ENCODE data around the gene SELL.
"Not testable (repeated sequence)": the region's sequence is repeated elsewhere in the genome, so short reads cannot be mapped to it uniquely, and the experiment has no call there.

The SELL gene

DNA sequence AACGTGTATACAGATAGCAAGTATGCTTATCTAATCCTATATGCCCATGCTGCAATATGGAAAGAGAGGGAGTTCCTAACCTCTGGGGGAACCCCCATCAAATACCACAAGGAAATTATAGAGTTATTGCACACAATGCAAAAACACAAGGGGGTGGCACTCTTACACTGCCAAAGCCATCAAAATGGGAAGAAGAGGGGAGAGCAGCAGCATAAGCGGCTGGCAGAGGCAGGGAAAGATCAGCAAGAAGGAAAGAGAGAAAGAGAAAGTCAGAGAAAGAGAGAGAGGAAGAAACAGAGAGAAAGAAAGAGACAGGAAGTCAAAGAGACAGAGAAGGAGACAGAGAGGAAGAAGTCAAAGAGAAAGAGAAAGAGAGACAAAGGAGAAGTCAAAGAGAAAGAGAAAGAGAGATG, 44.2 kb downstream of the SELL start:
- H3K27me3 ChIP-seq (ENCODE audit: insufficient read depth, low read length); H2AFZ ChIP-seq (ENCODE audit: low read length); H3K4me1 ChIP-seq (ENCODE audit: insufficient read depth, low read length, severe bottlenecking); H3F3A ChIP-seq (ENCODE audit: insufficient read depth, low read length); H3K36me3 ChIP-seq (ENCODE audit: insufficient read depth, low read length); H3K9me3 ChIP-seq (ENCODE audit: low read length); H4K20me1 ChIP-seq (ENCODE audit: insufficient read depth, low read length); H3K9ac ChIP-seq (ENCODE audit: low read length); H3K4me3 ChIP-seq (ENCODE audit: low read depth, low read length, poor library complexity, severe bottlenecking); H3K4me2 ChIP-seq (ENCODE audit: low read length); H3K9me2 ChIP-seq (ENCODE audit: low read depth, low read length); H3K79me2 ChIP-seq (ENCODE audit: insufficient read depth, low read length); H3K27ac ChIP-seq (ENCODE audit: low read depth, low read length, poor library complexity, severe bottlenecking): not testable (repeated sequence)

DNA sequence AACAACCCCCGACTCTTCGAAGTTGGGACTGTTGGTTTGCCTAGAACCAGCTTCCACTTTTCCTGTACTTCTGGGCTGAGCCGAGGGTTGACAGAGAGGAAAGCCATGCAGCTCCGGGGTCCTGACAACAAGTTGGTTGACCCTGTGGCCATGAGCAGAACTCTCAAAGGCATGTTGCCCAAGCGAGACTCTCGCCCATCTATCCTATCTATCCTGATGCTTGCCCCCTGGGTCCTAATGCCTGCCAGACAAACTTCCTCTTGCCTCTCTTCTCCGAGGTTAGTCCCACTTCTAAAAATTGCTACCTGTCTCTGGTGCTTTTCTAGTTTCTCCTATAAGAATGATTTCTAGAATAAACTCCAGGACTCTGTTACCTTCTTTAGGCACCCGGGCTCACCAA, 48.7 kb downstream of the SELL start:
- not testable (repeated sequence) for H3K36me3 ChIP-seq (ENCODE audit: insufficient read depth, low read length); H3K27me3 ChIP-seq (ENCODE audit: insufficient read depth, low read length); H3K4me1 ChIP-seq (ENCODE audit: insufficient read depth, low read length, severe bottlenecking); H3F3A ChIP-seq (ENCODE audit: insufficient read depth, low read length); H3K9me2 ChIP-seq (ENCODE audit: low read depth, low read length); H3K4me2 ChIP-seq (ENCODE audit: low read length); H3K79me2 ChIP-seq (ENCODE audit: insufficient read depth, low read length); H3K27ac ChIP-seq (ENCODE audit: low read depth, low read length, poor library complexity, severe bottlenecking); H4K20me1 ChIP-seq (ENCODE audit: insufficient read depth, low read length); H3K4me3 ChIP-seq (ENCODE audit: low read depth, low read length, poor library complexity, severe bottlenecking); H3K9me3 ChIP-seq (ENCODE audit: low read length); H2AFZ ChIP-seq (ENCODE audit: low read length); H3K9ac ChIP-seq (ENCODE audit: low read length)

DNA sequence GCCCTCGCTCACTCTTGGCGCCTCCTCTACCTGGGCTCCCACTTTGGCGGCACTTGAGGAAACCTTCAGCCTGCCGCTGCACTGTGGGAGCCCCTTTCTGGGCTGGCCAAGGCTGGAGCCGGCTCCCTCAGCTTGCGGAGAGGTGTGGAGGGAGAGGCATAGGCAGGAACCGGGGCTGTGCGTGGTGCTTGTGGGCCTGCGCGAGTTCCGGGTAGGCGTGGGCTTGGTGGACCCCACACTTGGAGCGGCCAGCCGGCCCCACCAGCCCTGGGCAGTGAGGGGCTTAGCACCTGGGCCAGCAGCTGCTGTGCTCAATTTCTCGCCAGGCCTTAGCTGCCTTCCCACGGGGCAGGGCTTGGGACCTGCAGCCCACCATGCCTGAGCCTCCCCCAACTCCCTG, 50.4 kb downstream of the SELL start:
- not testable (repeated sequence) for H3K4me3 ChIP-seq (ENCODE audit: low read depth, low read length, poor library complexity, severe bottlenecking); H3F3A ChIP-seq (ENCODE audit: insufficient read depth, low read length); H4K20me1 ChIP-seq (ENCODE audit: insufficient read depth, low read length); H3K9me3 ChIP-seq (ENCODE audit: low read length); H2AFZ ChIP-seq (ENCODE audit: low read length); H3K4me2 ChIP-seq (ENCODE audit: low read length); H3K79me2 ChIP-seq (ENCODE audit: insufficient read depth, low read length); H3K27me3 ChIP-seq (ENCODE audit: insufficient read depth, low read length); H3K9ac ChIP-seq (ENCODE audit: low read length); H3K4me1 ChIP-seq (ENCODE audit: insufficient read depth, low read length, severe bottlenecking); H3K27ac ChIP-seq (ENCODE audit: low read depth, low read length, poor library complexity, severe bottlenecking); H3K36me3 ChIP-seq (ENCODE audit: insufficient read depth, low read length); H3K9me2 ChIP-seq (ENCODE audit: low read depth, low read length)

DNA sequence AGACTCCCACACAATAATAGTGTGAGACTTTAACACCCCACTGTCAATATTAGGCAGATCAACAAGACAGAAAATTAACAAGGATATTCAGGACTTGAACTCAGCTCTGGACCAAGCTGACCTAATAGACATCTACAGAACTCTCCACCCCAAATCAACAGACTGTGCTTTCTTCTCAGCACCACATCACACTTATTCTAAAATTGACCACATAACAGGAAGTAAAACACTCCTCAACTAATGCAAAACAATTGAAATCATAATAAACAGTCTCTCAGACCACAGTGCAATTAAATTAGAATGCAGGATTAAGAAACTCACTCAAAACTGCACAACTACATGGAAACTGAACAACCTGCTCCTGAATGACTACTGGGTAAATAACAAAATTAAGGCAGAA, 52.6 kb downstream of the SELL start:
- not testable (repeated sequence) for H3K27ac ChIP-seq (ENCODE audit: low read depth, low read length, poor library complexity, severe bottlenecking); H3K9me2 ChIP-seq (ENCODE audit: low read depth, low read length); H3K9ac ChIP-seq (ENCODE audit: low read length); H3K4me2 ChIP-seq (ENCODE audit: low read length); H4K20me1 ChIP-seq (ENCODE audit: insufficient read depth, low read length); H3K4me3 ChIP-seq (ENCODE audit: low read depth, low read length, poor library complexity, severe bottlenecking); H3K9me3 ChIP-seq (ENCODE audit: low read length); H2AFZ ChIP-seq (ENCODE audit: low read length); H3K36me3 ChIP-seq (ENCODE audit: insufficient read depth, low read length); H3K4me1 ChIP-seq (ENCODE audit: insufficient read depth, low read length, severe bottlenecking); H3F3A ChIP-seq (ENCODE audit: insufficient read depth, low read length); H3K27me3 ChIP-seq (ENCODE audit: insufficient read depth, low read length); H3K79me2 ChIP-seq (ENCODE audit: insufficient read depth, low read length)

DNA sequence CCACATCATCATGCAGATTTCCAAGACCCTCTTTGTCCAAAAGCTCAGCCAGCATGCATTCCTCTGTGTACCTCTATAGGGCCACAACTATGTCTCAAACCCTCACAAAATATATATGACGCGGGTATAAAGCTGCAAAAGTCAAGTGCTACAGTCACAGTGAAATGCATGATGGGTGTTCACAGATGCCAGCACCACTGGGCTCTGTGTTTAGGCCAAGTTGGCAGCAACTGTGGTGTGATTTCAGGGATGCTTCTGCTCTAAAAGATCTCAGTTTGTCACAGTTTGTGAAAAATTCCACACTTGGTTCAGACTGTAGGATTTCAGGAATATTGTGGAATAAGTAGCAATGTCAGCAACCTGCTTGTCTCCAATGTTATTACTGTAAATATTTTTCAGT, 57.5 kb downstream of the SELL start:
- Histone ChIP-seq H3K4me2 (ENCODE audit: low read length) (no peak overlapping the region), H3F3A (ENCODE audit: insufficient read depth, low read length) (no peaks in the 10 kb centered on the region), H3K9ac (ENCODE audit: low read length) (no peak overlapping the region), H3K36me3 (ENCODE audit: insufficient read depth, low read length) (no peaks in the 10 kb centered on the region), H3K9me2 (ENCODE audit: low read depth, low read length) (no peaks in the 10 kb centered on the region), H3K9me3 (ENCODE audit: low read length) (no peaks in the 10 kb centered on the region), H3K27ac (ENCODE audit: low read depth, low read length, poor library complexity, severe bottlenecking) (no peak overlapping the region), H3K79me2 (ENCODE audit: insufficient read depth, low read length) (no peaks in the 10 kb centered on the region), H3K4me3 (ENCODE audit: low read depth, low read length, poor library complexity, severe bottlenecking) (no peak overlapping the region), H3K4me1 (ENCODE audit: insufficient read depth, low read length, severe bottlenecking) (no peaks in the 10 kb centered on the region), H3K27me3 (ENCODE audit: insufficient read depth, low read length) (no peaks in the 10 kb centered on the region), H4K20me1 (ENCODE audit: insufficient read depth, low read length) (no peaks in the 10 kb centered on the region), H2AFZ (ENCODE audit: low read length) (no peak overlapping the region)
- no peak for TF ChIP-seq EZH2 (IDR thresholded peaks at IDR 0.05; ENCODE audit: borderline replicate concordance, low read length)
- TF ChIP-seq, protein P1, sequence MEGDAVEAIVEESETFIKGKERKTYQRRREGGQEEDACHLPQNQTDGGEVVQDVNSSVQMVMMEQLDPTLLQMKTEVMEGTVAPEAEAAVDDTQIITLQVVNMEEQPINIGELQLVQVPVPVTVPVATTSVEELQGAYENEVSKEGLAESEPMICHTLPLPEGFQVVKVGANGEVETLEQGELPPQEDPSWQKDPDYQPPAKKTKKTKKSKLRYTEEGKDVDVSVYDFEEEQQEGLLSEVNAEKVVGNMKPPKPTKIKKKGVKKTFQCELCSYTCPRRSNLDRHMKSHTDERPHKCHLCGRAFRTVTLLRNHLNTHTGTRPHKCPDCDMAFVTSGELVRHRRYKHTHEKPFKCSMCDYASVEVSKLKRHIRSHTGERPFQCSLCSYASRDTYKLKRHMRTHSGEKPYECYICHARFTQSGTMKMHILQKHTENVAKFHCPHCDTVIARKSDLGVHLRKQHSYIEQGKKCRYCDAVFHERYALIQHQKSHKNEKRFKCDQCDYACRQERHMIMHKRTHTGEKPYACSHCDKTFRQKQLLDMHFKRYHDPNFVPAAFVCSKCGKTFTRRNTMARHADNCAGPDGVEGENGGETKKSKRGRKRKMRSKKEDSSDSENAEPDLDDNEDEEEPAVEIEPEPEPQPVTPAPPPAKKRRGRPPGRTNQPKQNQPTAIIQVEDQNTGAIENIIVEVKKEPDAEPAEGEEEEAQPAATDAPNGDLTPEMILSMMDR (IDR thresholded peaks at IDR 0.05; ENCODE audit: low read length): no peak
